Measurements from ENCODE around the gene DPEP2. TPM values are rescaled to one million over a fixed set of nuclear protein-coding genes. Genes with fewer than 3 reads are reported as not detected.

The DPEP2 gene
- total RNA-seq, 1 donor from 2014 or later: not detected

GRCh38 chr16:67986949-67987348 is 12.3 kb downstream of the DPEP2 start:
- Histone ChIP-seq H3K4me3 (no peak overlapping the region), H3K79me2 (ENCODE audit: low read depth) (no peaks in the 10 kb centered on the region), H3K36me3 (no peaks in the 10 kb centered on the region), H3K9ac (no peak overlapping the region), H3K4me2 (no peak overlapping the region), H3K27ac (no peak overlapping the region), H3K4me1 (no peaks in the 10 kb centered on the region), H3F3A (ENCODE audit: low read depth) (no peaks in the 10 kb centered on the region), H2AFZ (replicated peaks) (no peak overlapping the region), H3K9me3 (ENCODE audit: low read depth) (no peaks in the 10 kb centered on the region), H3K27me3 (peaks cover 1% of the 10 kb centered on the region), H4K20me1 (ENCODE audit: low read depth) (no peaks in the 10 kb centered on the region)
- H3K4me3 Mint-ChIP-seq: no peak overlapping the region
- H3K4me1 Mint-ChIP-seq: peaks cover 5% of the 10 kb centered on the region
- DNase-seq (ENCODE audit: low spot score): no peak
- no peak for TF ChIP-seq EZH2phosphoT487 (IDR thresholded peaks at IDR 0.05)
- TF ChIP-seq CTCF (IDR thresholded peaks at IDR 0.05): no peak
- TF ChIP-seq EZH2 (IDR thresholded peaks at IDR 0.05): no peak
- no peak overlapping the region for H3K27ac Mint-ChIP-seq
- H3K9me3 Mint-ChIP-seq: no peaks in the 10 kb centered on the region
- peaks cover 9% of the 10 kb centered on the region for H3K27me3 Mint-ChIP-seq (ENCODE audit: insufficient read depth, low read depth)
- no peaks in the 10 kb centered on the region for H3K36me3 Mint-ChIP-seq

GRCh38 chr16:67982011-67982696 is 17.1 kb downstream of the DPEP2 start:
- no peaks in the 10 kb centered on the region for H3K36me3 ChIP-seq
- H3K79me2 ChIP-seq (ENCODE audit: low read depth): no peaks in the 10 kb centered on the region
- H3K9me3 ChIP-seq (ENCODE audit: low read depth): no peaks in the 10 kb centered on the region
- no peak overlapping the region for H3K9ac ChIP-seq
- no peak for DNase-seq (ENCODE audit: low spot score)
- Mint-ChIP-seq H3K4me1 (peaks cover 5% of the 10 kb centered on the region), H3K27me3 (ENCODE audit: insufficient read depth, low read depth) (peaks cover 7% of the 10 kb centered on the region), H3K27ac (no peak overlapping the region), H3K4me3 (no peak overlapping the region), H3K9me3 (no peaks in the 10 kb centered on the region), H3K36me3 (no peaks in the 10 kb centered on the region)
- TF ChIP-seq EZH2phosphoT487 (IDR thresholded peaks at IDR 0.05): no peak
- no peak for TF ChIP-seq EZH2 (IDR thresholded peaks at IDR 0.05)
- no peak for TF ChIP-seq CTCF (IDR thresholded peaks at IDR 0.05)
- no peaks in the 10 kb centered on the region for H3F3A ChIP-seq (ENCODE audit: low read depth)
- no peaks in the 10 kb centered on the region for H4K20me1 ChIP-seq (ENCODE audit: low read depth)
- no peak overlapping the region for H3K4me3 ChIP-seq
- no peak overlapping the region for H3K4me2 ChIP-seq
- no peaks in the 10 kb centered on the region for H3K4me1 ChIP-seq
- H3K27me3 ChIP-seq: no peaks in the 10 kb centered on the region
- H3K27ac ChIP-seq: no peak overlapping the region
- no peak overlapping the region for H2AFZ ChIP-seq (replicated peaks)

- Histone ChIP-seq H3K4me3 (no peak within 1 kb of the TSS), H3K4me1 (no peaks in the 10 kb centered on the region), H3K27ac (no peak within 1 kb of the TSS), H4K20me1 (ENCODE audit: low read depth) (no peaks in the 10 kb centered on the region), H2AFZ (replicated peaks) (no peak within 1 kb of the TSS), H3K9ac (no peak within 1 kb of the TSS), H3F3A (ENCODE audit: low read depth) (no peaks in the 10 kb centered on the region), H3K27me3 (no peaks in the 10 kb centered on the region), H3K9me3 (ENCODE audit: low read depth) (no peaks in the 10 kb centered on the region), H3K79me2 (ENCODE audit: low read depth) (no peaks in the 10 kb centered on the region), H3K4me2 (no peak within 1 kb of the TSS), H3K36me3 (no peaks in the 10 kb centered on the region)
- peak; percentile 26 for TF ChIP-seq CTCF (IDR thresholded peaks at IDR 0.05)
- no peak for TF ChIP-seq EZH2 (IDR thresholded peaks at IDR 0.05)
- Mint-ChIP-seq H3K4me1 (peaks cover 5% of the 10 kb centered on the region), H3K4me3 (peak within 1 kb of the TSS; percentile 24), H3K9me3 (no peaks in the 10 kb centered on the region), H3K36me3 (no peaks in the 10 kb centered on the region), H3K27ac (no peak within 1 kb of the TSS), H3K27me3 (ENCODE audit: insufficient read depth, low read depth) (peaks cover 7% of the 10 kb centered on the region)
- no peak for DNase-seq (ENCODE audit: low spot score)
Measured at GRCh38 chr16:67979955-67980678, 19.2 kb downstream of the DPEP2 start, which contains the start of gene DPEP3. DPEP3 (minus strand) TSS chr16:67980499; CDS start chr16:67980380, 119 bp downstream.

Measured in neural progenitor cell (in vitro differentiated cells).